DLD1 (cell line): ENCODE results near the gene NHERF1.

Experiments
- in situ Hi-C: cut with HindIII; loops from 2 replicates; pipeline ENCODE4 v1.10.0; 2017; ENCODE audit warnings: low sequenced_read_pairs

Gene NHERF1

DNA sequence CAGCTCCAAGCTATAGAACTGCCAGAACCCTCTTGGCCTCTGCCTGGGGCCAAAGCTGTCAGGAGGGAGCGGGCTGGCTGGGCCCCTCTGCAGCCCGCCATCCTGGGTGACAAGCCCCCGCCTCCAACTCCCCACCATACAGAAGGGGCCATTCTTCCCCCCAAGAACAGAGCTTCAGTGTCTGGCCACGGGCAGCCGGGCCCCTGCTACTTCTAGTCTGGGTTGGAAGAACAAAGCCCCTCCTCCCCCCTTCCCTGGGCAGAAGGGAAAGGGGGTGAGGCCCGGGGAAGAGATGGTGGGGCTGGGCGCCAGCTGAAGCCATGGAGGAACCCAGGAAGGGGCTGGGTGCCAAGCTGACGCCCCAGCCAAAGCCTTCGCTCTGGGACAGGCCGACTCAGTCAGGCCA, 18.7 kb downstream of the NHERF1 start:
- in situ Hi-C loops = no loop called here

DNA sequence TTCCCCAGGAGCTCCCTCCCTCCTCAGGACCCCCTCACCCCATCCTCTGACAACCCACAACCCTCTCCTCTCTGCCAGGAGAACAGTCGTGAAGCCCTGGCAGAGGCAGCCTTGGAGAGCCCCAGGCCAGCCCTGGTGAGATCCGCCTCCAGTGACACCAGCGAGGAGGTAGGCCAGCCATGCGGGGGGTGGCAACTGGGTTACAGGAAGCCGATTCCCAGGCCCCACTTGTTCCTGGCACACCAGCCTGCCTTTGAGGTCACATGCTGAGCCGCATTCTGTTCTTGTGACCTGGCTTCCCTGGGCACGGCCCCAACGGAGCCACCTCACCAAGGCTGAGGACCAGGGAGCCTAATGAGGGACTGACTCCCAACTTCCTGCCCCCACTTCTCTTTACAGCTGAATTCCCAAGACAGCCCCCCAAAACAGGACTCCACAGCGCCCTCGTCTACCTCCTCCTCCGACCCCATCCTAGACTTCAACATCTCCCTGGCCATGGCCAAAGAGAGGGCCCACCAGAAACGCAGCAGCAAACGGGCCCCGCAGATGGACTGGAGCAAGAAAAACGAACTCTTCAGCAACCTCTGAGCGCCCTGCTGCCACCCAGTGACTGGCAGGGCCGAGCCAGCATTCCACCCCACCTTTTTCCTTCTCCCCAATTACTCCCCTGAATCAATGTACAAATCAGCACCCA, 19.8 kb downstream of the NHERF1 start:
- in situ Hi-C loops = no loop called here

DNA sequence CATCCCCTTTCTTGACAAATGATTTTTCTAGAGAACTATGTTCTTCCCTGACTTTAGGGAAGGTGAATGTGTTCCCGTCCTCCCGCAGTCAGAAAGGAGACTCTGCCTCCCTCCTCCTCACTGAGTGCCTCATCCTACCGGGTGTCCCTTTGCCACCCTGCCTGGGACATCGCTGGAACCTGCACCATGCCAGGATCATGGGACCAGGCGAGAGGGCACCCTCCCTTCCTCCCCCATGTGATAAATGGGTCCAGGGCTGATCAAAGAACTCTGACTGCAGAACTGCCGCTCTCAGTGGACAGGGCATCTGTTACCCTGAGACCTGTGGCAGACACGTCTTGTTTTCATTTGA, 20.3 kb downstream of the NHERF1 start:
- in situ Hi-C loops = no loop called here

DNA sequence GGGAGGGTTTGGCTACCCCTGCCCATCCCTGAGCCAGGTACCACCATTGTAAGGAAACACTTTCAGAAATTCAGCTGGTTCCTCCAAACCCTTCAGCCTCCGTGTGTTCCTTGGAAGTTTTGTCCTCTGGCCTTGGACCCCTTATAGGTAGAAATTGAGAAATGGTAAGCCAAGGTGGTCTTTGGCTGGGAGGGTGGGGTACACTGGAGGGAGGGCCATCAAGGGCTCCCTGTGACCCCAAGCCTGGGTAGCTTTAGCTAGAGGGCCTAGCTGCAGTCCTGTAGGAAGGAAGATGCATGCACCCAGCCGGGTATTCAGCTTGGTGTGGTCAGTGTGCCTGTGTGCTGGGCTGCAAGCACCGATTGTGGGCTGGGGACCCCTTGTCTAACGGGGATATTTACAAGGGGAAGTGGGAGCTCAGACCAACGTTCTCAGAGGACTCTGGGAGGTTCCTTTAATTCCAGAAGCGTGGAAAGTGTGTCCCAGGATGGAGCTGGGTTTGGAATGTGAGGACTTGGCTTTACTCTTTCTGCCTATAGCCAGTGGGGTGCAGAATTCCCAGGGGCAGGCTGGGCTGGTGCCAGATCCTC, 20.9 kb downstream of the NHERF1 start:
- in situ Hi-C loops = no loop called here

DNA sequence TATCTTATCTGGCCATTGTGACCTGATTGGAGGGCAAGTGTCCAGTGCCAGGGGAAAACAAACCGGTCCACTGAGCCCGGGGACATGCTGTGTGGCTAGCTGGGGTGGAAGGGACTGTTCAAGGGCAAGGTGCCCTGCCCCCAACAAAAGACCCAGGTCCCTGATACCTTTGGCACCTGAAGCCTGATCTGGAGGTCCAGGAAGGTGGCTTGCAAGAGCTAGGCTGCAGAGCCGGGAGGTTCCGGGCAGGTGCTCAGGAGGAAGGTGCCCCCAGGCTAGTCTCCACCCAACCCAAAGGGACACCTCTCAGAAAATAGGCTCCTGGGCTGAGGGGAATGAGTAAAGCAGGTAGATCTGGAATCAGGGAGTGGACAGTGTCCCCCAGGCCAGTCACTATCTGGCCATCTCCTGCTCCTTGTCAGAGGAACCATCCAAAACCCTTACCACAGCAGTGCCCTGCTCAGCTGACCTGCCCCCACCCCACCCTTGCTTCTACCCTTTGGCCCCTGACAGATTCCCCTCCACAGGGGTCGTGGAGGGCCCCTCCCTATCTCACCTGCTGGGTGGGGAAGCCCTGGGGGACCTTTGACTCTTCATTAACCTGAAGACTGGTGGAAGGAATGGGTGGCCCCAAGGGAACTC, 21.5 kb downstream of the NHERF1 start:
- in situ Hi-C loops = no loop called here

DNA sequence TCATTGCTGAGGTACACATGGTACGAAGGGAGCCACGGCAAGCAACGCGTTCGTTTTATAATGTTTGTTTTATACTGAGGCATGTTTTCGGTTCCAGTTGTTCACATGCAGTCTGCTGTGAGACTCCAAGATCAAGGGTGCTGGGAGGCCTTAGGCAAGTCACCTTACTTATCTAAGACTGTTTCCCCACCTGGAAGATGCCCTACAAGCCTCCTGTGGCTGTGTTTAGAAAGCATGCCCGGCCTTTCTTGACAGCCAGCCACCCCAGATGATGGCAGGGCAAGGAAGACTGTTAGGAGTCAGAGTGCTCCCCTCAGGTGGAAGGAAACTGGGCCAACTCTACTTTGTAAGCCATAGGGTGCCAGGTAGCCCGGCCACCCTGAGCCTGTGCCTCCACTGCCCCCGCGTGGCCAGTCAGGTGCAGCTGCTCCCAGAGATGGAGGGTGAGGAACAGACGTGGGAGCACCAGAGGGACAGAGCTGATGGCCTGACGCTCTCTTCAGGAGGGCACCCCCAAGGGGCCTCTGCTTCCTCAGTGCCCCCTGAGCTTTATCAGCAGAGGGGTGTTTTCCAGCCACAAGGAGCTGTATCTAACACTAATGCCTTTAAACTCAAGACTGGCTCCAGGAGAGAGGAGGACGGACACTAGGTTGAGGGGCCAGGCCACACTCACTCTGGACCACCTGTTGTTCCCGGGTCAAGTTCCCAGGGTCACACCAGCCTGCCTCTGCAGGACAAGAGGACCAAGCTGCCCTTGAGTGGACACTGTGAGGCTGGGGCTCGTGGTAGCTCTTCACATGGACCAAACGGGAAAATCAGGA, 22.3 kb downstream of the NHERF1 start:
- in situ Hi-C loops = no loop called here

DNA sequence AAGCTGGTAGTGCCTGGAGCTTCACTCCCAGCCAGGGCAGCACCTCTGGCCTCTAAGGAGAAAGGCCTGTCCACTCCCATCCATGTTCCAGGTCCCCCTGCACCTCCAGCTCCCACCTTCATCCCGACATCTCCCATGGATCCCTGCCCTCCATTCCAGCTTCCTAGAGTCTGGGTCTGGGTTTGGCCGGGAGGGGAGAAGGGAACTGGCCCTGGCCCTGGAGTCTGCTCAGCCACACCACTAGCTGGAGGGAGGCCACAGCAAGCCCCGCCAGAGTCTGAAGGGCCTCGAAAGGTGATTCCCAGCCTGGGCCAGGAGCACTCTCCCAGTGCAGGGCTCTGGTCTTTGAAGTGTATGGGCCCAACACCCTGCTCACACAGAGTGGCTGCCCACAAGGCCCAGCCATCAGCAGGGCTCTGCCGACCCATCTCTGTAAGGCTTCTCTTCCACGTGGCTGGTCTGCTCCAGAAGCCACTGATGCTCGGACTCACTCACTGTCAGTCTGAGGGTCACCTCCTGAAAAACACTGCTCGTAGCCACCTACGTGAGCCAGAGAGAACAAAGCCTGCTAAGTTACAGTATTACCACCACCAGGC, 23.0 kb downstream of the NHERF1 start:
- in situ Hi-C loops = no loop called here

DNA sequence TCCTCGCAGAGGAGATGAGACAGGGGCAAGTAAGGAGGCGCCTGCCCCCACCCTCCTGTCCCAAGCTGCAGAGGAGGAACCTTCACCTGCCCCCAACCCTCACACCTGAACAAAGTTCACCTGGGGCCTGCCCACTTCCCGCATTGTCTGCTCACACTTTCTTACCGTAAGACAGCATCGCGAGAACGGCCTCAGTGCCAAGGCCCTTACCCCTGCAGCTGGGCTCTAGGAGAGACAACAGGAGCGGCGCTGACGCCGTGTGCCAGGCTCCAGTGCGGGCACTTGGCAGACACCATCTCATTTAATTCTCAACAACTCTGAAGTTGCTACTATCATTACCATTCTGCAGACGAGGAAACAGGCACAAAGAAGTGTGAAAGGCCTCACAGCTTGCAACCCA, 23.6 kb downstream of the NHERF1 start:
- in situ Hi-C loops = no loop called here

DNA sequence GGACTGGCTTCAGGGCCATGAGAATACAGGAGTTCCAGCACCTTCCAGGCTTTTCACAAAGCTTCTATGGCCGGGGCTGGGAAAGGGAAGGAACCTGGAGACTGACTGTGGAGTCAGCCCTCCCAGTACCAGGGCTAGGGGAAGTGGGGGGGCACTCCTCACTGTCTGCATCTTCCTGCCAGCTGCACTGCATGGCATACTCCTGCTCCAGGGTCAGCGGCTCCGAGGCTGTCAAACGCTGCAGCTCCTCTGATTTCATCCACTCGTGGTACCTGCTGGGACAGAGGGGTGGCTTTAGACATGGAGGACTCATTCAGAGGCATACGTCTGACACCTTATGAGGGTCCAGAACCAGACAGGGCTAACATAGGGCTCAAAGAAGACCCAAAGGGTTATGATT, 25.0 kb downstream of the NHERF1 start:
- in situ Hi-C loops = no loop called here

DNA sequence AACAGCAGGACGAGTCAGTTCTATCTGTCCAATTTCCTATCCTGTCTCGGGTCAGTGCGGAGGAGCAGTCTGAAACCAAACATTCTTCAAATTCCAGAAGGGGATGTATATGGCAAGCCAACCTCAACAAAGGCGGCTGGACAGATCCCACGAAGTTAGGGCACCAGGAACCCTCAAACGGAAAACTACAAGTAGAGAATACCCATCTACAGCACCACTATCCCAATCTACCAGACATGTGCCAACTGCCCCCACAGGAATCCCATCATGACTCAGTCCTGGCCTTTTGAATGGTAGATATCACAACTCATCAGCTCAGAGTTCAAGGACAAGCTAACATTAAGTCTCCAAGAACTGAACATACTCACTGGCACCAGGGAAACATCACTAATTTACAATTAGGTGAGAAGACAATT, 25.5 kb downstream of the NHERF1 start:
- in situ Hi-C loops = no loop called here

DNA sequence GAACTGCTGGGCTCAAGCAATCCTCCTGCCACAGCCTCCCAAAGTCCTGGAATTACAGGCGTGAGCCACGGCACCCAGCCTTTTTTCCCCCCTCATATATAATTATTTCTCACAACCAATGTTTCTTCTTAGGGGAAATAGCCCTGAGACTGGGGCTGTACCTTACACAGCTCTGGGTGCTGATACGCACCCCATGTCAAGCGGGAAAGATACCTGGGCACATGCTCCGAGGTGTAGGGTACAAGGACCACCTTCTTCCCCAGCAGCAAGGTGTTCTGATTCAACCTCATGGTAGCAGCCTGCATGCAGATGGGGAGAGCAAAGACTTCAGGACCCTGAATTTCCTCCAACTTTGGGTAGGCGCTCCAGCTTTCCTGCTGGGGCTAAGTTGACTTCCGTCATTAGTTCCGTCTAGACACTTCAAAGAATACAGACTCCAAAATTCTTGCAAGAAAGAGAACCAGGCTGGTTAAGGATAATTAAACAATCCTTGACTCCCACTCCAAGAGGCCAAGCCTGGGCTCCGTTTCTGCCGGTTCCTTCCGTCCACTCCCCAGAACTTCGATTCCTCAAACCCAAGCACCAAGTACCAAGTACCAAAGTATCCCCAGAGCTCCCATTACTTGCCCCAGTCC, 27.1 kb downstream of the NHERF1 start:
- in situ Hi-C loops = no loop called here

DNA sequence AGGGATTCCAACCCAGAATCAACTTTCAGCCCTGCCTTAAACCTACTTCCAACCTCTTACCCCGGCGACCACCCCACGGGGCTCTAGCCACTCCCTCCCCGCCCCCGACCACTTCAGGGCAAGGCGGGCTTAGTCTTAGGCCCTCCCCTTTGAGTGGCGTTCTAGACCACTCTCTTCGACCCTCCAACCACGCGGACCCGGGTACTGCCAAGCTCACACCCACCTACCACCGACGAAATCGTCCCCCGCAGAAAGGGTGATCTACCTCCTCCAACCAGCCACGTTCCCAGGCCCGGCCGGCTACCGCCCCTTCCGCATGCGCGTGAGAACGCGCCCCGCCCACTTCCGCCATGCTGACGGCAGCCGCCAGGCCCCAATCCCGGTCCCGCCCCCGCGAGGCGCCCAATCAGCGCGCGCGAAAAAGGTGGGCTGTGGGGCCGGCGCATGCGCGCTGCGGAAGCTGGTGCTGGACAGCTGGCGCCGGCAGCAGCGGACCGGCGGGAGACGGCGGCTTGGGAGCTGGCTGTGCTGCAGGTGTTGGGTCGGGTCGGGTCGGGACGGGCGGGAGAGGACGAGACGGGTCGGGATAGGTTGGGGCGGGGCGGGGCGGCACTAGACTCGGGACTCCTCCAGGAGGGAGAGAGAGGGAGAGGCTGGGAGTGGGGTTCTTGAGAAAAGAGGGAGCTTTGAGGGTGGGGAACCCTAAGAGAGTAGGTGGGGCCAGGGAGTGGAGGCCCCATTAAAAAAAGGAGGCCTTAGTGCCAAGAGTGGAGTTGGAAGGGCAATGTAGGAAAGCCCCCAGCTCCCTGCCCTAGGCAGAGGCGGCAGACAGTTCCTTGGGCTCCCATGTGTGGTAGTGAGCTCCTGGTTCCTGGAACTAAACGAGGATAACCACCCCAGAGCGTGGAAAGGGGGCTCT, 27.9 kb downstream of the NHERF1 start, which contains the start of gene NAT9:
Gene NAT9 (minus strand): TSS at position 302 of the 919 bp plus-strand sequence. CDS start 647 bp downstream, outside the sequence.
- in situ Hi-C loops = no loop called here

DNA sequence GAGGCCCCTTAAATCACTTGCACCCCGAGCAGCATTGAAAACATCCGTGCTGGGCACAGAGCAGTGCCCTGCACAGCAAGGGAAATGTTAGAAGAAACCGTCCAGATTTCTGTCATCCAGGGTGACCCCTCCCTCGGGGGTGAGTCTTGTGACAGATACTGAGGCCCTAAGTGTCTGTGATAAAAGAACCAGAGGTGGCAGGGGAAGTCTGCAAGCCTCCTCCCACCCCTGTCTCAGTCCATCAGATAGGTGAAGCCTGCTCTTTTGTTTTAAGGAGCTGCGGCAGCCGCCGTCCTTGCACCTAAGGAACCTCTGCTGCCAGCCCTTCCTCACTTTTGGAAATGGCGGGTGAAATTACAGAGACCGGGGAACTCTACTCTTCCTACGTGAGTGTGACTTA, 28.6 kb downstream of the NHERF1 start:
- in situ Hi-C loops = no loop called here

DNA sequence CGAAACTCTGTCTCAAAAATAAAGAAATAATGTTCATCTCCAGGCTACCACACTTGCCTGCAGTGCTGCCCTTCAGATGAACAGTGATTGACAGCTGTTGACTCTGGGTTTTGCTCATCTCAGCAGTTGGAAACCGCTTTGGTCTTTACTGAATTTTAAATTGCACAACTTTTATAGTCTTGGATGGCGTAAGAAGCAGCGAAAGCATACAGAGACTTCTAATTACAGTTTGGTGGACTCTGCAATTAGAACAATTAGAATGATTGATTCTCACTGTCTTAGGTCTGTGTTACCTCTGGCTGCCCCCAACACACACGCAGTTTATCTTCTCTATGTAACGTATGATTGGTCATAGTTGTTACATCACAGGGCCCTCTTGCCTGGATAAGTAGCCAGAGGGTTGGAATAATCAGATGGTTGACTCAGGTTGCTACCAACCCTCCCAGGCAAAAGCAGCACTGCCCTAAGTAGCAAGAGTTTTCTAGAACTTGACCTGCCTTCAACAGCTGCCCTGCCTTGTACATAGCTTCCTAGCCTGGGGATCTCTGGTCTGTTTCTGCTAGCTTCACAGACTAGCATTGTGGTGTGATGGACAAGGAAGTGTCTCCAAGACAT, 29.6 kb downstream of the NHERF1 start:
- in situ Hi-C loops = no loop called here

DNA sequence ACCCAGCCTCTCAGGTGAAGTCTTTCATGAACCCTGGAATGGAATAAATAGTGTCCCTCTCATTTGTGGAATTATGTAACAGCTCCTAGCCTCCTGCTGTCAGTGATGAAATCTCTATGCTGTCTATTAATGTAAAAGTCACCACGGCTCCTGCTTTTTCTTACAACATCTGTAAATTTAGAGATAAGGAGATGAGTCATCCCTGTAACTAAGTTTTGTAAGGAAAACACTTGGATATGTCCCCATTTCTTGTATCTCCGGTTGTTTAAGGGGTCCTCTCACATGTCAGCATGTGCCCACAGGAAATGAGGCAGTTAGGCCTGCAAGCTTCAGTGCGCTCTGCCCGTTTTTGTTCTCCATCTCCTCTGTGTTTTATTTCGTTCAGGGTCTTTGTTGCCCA, 30.5 kb downstream of the NHERF1 start:
- in situ Hi-C loops = no loop called here

DNA sequence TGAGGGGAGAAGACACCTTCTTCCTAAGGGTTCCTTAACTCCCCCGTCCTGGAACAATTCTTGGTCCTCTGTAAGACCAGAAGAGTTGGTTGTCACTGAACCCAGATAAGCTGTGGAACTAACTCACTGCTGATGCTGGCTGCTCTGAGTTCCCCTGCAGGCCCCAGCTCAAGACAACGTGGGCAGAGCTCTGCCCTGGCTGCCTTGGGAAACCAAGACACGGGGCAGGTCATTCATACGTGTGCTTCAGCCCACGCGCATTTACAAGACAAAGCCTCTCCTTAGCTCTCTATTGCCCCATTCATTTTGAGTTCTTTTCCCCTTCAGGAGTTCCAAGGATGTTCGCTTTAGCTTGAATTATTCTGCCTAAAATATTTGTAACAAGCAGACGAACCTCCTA, 31.1 kb downstream of the NHERF1 start:
- in situ Hi-C loops = no loop called here

DNA sequence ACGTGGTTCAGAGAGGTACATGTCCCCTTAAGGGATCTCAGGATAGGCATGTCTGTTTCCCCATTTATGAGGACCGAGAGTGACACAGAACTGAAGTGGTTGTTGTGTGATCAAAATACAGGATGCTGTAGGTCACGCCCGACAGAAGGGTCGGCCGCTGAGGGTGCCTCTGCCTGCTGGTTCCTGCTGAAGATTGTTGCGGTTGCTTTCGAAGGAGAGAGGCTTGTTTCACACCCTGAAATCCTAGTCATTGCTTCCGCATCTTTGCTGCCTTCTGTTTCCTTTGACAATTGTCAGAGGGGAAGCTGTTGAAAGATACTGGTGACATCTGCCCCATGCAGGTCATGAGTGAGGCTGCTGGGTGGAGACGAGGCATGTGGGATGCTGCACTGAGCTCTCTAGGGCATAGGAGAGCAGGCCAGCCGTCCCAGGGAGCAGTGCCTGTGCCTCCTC, 31.5 kb downstream of the NHERF1 start:
- in situ Hi-C loops = no loop called here

DNA sequence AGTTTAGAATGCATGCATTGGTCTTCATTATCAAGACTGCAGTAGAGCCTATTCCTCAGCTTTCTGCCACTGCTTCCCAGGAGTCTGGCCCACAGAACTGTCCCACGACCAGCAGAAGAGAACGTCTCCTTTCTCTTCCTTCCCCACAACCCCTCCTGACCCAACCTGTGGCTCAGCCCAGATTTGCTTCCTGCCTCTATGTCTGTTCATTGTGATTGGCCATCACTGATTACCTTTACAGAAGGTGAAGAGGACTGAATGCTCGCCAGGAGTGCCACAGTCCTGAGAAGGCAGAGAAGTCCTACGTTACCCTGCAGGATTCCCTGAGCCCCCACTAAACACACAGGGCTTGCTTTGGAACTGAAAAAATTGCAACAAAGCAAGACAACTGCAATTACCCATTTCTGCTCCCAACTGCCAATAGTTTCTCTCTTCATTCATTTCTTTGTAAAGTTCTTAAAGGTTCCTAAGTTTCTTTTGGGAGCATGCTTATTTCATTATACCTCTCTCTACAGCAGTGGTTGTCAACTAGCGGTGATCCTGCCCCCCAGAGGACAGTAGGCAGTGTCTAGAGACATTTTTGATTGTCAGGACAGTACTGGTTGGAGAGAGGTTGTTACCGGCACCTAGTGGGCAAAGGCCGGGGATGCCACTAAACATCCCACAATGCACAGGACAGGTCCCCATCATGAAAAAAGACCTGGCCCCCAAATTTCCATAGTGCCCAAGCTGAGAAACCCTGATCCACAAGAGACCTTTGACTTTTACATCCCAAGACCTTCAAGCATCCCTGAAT, 32.2 kb downstream of the NHERF1 start:
- in situ Hi-C loops = no loop called here
